WTC11 (cell line): ENCODE data around the gene ABCG1. TPM values are rescaled to one million over a fixed set of nuclear protein-coding genes. Genes with fewer than 3 reads are reported as not detected.

Experiments used
- ATAC-seq: fragments of 200-7000 bp; cut with Tn5 transposase; 2 replicates; pipeline ENCODE4 v1.10.0; 2021; ENCODE audit warnings: mild to moderate bottlenecking, moderate library complexity
- CTCF ChIA-PET: fragments of 300-600 bp; sonication (Branson Sonifier 250); formaldehyde crosslinking; loops from one replicate; lab custom pipeline; 2021; ENCODE audit warnings: antibody characterized with exemption; lab: Charles Lee
- POLR2A ChIA-PET: fragments of 350-600 bp; sonication (Branson Sonifier 250); formaldehyde crosslinking; loops from one replicate; lab custom pipeline; 2021; ENCODE audit warnings: antibody characterized with exemption; lab: Charles Lee
- DNase-seq: peaks from one replicate; pipeline ENCODE4 v3.0.0; 2021; ENCODE audit warnings: low spot score
- H3K27ac Mint-ChIP-seq: 2 replicates; pipeline ENCODE4 v1.8.0; 2021; ENCODE audit warnings: mixed read lengths
- H3K27me3 Mint-ChIP-seq: 2 replicates; pipeline ENCODE4 v1.8.0; 2021; ENCODE audit warnings: low read depth, mild to moderate bottlenecking, moderate library complexity, mixed read lengths
- H3K36me3 Mint-ChIP-seq: 2 replicates; pipeline ENCODE4 v1.8.0; 2021; ENCODE audit warnings: mixed read lengths
- H3K4me1 Mint-ChIP-seq: 2 replicates; pipeline ENCODE4 v1.8.0; 2022; ENCODE audit warnings: mixed read lengths
- H3K4me3 Mint-ChIP-seq: 2 replicates; pipeline ENCODE4 v1.8.0; 2021; ENCODE audit warnings: mild to moderate bottlenecking, moderate library complexity, mixed read lengths
- H3K9me3 Mint-ChIP-seq: 2 replicates; pipeline ENCODE4 v1.8.0; 2021; ENCODE audit warnings: mixed read lengths
- ARID4B ChIP-seq: sonication (generic); formaldehyde crosslinking; IDR thresholded peaks from 2 replicates; pipeline ENCODE4 v1.8.0; 2023; ENCODE audit warnings: missing genetic modification reagents, mild to moderate bottlenecking, borderline replicate concordance
- ATF2 ChIP-seq: sonication (generic); formaldehyde crosslinking; IDR thresholded peaks from 2 replicates; pipeline ENCODE4 v1.8.1; 2022; ENCODE audit warnings: low read depth, missing genetic modification reagents, borderline replicate concordance
- CTCF ChIP-seq: fragments of 200-600 bp; IDR thresholded peaks from 2 replicates; pipeline ENCODE4 v1.8.0; 2022; ENCODE audit warnings: antibody characterized with exemption
- ELF4 ChIP-seq: sonication (generic); formaldehyde crosslinking; IDR thresholded peaks from 2 replicates; pipeline ENCODE4 v1.8.1; 2022; ENCODE audit warnings: low read depth, mild to moderate bottlenecking, moderate library complexity, missing genetic modification reagents
- ETV6 ChIP-seq: sonication (generic); formaldehyde crosslinking; IDR thresholded peaks from 2 replicates; pipeline ENCODE4 v1.8.1; 2022; ENCODE audit warnings: mild to moderate bottlenecking, missing genetic modification reagents
- GABPB1 ChIP-seq: sonication (generic); formaldehyde crosslinking; IDR thresholded peaks from 2 replicates; pipeline ENCODE4 v1.8.1; 2023; ENCODE audit warnings: mild to moderate bottlenecking, missing genetic modification reagents
- HMGA2 ChIP-seq: fragments of 250-450 bp; sonication (Bioruptor Pico); IDR thresholded peaks from 2 replicates; pipeline ENCODE4 v1.4.0; 2021; ENCODE audit warnings: mild to moderate bottlenecking, moderate library complexity
- JAZF1 ChIP-seq: fragments of 250-450 bp; sonication (Bioruptor Pico); IDR thresholded peaks from 2 replicates; pipeline ENCODE4 v1.9.0; 2021; ENCODE audit warnings: moderate library complexity, mild to moderate bottlenecking, inconsistent platforms
- NFATC4 ChIP-seq: fragments of 250-450 bp; sonication (Bioruptor Pico); IDR thresholded peaks from 2 replicates; pipeline ENCODE4 v1.9.0; 2021; ENCODE audit warnings: mild to moderate bottlenecking
- NFE2L1 ChIP-seq: sonication (generic); formaldehyde crosslinking; IDR thresholded peaks from 2 replicates; pipeline ENCODE4 v1.8.1; 2023; ENCODE audit warnings: missing genetic modification reagents
- NFYB ChIP-seq: sonication (generic); formaldehyde crosslinking; conservative IDR thresholded peaks from 2 replicates; pipeline ENCODE4 v1.8.0; 2022; ENCODE audit warnings: low read depth, missing genetic modification reagents
- NR2C2 ChIP-seq: sonication (generic); formaldehyde crosslinking; IDR thresholded peaks from 2 replicates; pipeline ENCODE4 v1.8.0; 2022; ENCODE audit warnings: mild to moderate bottlenecking, missing genetic modification reagents
- NR3C1 ChIP-seq: sonication (generic); formaldehyde crosslinking; conservative IDR thresholded peaks from 2 replicates; pipeline ENCODE4 v1.8.1; 2023; ENCODE audit warnings: low read depth, mild to moderate bottlenecking, missing genetic modification reagents
- PREB ChIP-seq: sonication (generic); formaldehyde crosslinking; IDR thresholded peaks from 2 replicates; pipeline ENCODE4 v1.8.1; 2022; ENCODE audit warnings: mild to moderate bottlenecking, missing genetic modification reagents, moderate library complexity, borderline replicate concordance
- RELA ChIP-seq: sonication (generic); formaldehyde crosslinking; IDR thresholded peaks from 2 replicates; pipeline ENCODE4 v1.8.1; 2022; ENCODE audit warnings: missing genetic modification reagents, mild to moderate bottlenecking, borderline replicate concordance
- SMAD4 ChIP-seq: sonication (generic); formaldehyde crosslinking; IDR thresholded peaks from 2 replicates; pipeline ENCODE4 v1.8.0; 2022; ENCODE audit warnings: mild to moderate bottlenecking, missing genetic modification reagents
- TCF7 ChIP-seq: sonication (generic); formaldehyde crosslinking; IDR thresholded peaks from 2 replicates; pipeline ENCODE4 v1.8.0; 2022; ENCODE audit warnings: mild to moderate bottlenecking, low read depth, missing genetic modification reagents, moderate library complexity
- ZNF532 ChIP-seq: fragments of 250-450 bp; sonication (Bioruptor Pico); IDR thresholded peaks from 2 replicates; pipeline ENCODE4 v1.9.0; 2021; ENCODE audit warnings: mild to moderate bottlenecking, borderline replicate concordance
- ZNF671 ChIP-seq: fragments of 250-450 bp; sonication (Bioruptor Pico); IDR thresholded peaks from 2 replicates; pipeline ENCODE4 v1.8.0; 2021; ENCODE audit warnings: mild to moderate bottlenecking
- total RNA-seq: library from RNA; stranded (reverse); gene quantifications from 3 replicates; pipeline ENCODE4 v1.2.3, GENCODE V29; 2021

The ABCG1 gene
- total RNA-seq, 1 experiment from 2014 or later: 4.0 TPM

GRCh38 chr21:42341776-42342542 is 123.0 kb downstream of the ABCG1 start:
- Mint-ChIP-seq H3K4me1 (peaks cover 20% of the 10 kb centered on the region), H3K9me3 (peaks cover 8% of the 10 kb centered on the region), H3K27me3 (no peaks in the 10 kb centered on the region), H3K27ac (no peak overlapping the region), H3K36me3 (no peaks in the 10 kb centered on the region), H3K4me3 (no peak overlapping the region)
- DNase-seq (no peak), ATAC-seq (no peak)
- no peak for TF ChIP-seq ZNF671 (CRISPR knock-in tag)
- TF ChIP-seq ARID4B: no peak
- TF ChIP-seq ELF4 (CRISPR knock-in tag): no peak
- no peak for TF ChIP-seq NR3C1 (CRISPR knock-in tag)
- no peak for TF ChIP-seq JAZF1 (CRISPR knock-in tag)
- no peak for TF ChIP-seq GABPB1 (CRISPR knock-in tag)
- no peak for TF ChIP-seq RELA (CRISPR knock-in tag)
- TF ChIP-seq NFATC4 (CRISPR knock-in tag): no peak
- no peak for TF ChIP-seq SMAD4 (CRISPR knock-in tag)
- no peak for TF ChIP-seq ATF2 (CRISPR knock-in tag)
- TF ChIP-seq ZNF532 (CRISPR knock-in tag): no peak
- no peak for TF ChIP-seq NFE2L1
- no peak for TF ChIP-seq HMGA2
- no peak for TF ChIP-seq ETV6 (CRISPR knock-in tag)
- no peak for TF ChIP-seq NR2C2 (CRISPR knock-in tag)
- no peak for TF ChIP-seq NFYB
- no peak for TF ChIP-seq PREB (CRISPR knock-in tag)
- no peak for TF ChIP-seq CTCF
- no peak for TF ChIP-seq TCF7 (CRISPR knock-in tag)
- CTCF ChIA-PET: interaction anchor here (1.4 kb wide), 1 partner anchor 32 kb away, joined by 13 read pairs; no protein-coding TSS in a partner anchor
- POLR2A ChIA-PET: no interaction called here
